ENCODE measurements around the gene SCNN1A. TPM values are rescaled to one million over a fixed set of nuclear protein-coding genes. Genes with fewer than 3 reads are reported as not detected.
A peak's percentile ranks its signal among the peaks of the same experiment; 100 is the strongest.

SCNN1A gene
- total RNA-seq, 1 experiment from 2014 or later: 2.9 TPM

DNA sequence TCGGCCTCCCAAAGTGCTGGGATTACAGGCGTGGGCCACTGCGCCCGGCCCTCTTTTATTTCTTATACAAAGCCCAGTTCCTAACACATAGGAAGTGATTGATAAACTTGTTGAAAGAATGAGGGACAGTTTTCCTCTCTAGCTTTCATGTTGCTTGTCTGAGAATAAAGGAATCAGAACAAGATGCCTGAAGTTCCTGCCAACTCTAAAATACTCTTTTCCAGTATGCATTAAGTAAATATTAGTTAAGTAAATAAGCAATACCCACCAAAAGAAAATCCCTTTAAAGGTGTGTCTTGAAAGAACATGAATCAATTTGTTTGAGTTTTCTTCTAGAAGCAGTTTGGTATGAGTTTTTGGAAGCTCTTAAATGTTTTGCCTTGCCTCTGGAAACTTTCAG is 45.0 kb upstream of the SCNN1A start:
- BruUV-seq (replicated peaks): no TSS peak
- POLR2A ChIA-PET (ENCODE audit: unreplicated experiment): no interaction called here
- Histone ChIP-seq H3K4me1 (ENCODE audit: insufficient read depth, low read length) (peaks cover 9% of the 10 kb centered on the region), H3K27me3 (ENCODE audit: low read length) (no peaks in the 10 kb centered on the region), H3K4me3 (ENCODE audit: low read length) (no peak overlapping the region), H2AFZ (ENCODE audit: low read length) (0 out of 2 replicates have a peak overlapping the region, but pooled peaks have one; percentile 17), H3K9me3 (ENCODE audit: low read length) (no peaks in the 10 kb centered on the region), H3K9ac (ENCODE audit: low read length) (no peak overlapping the region), H4K20me1 (ENCODE audit: low read length) (no peaks in the 10 kb centered on the region), H3K9me2 (replicated peaks; ENCODE audit: low read length) (no peaks in the 10 kb centered on the region), H3K27ac (ENCODE audit: low read length) (no peak overlapping the region), H3K79me2 (ENCODE audit: low read length) (no peaks in the 10 kb centered on the region), H3K36me3 (ENCODE audit: low read depth, low read length) (0 out of 2 replicates have a peak, but pooled peaks cover 3% of the 10 kb centered on the region), H3K4me2 (ENCODE audit: low read length) (0 out of 2 replicates have a peak overlapping the region, but pooled peaks have one; percentile 4), H3F3A (ENCODE audit: low read length, unreplicated experiment) (no peaks in the 10 kb centered on the region)
- intact Hi-C loops (cut with micrococcal nuclease): loop anchor here (5.0 kb wide), 2 partner anchors 112 to 137 kb away; partner anchors contain the start of genes GAPDH and IFFO1
- peak; percentile 43 for ATAC-seq
- CTCF ChIA-PET: interaction anchor here (1.0 kb wide), 1 partner anchor 45 kb away, joined by 3 read pairs; no protein-coding TSS in a partner anchor
- DNase-seq: peak; percentile 46
- no peak for TF ChIP-seq EZH2 (IDR thresholded peaks at IDR 0.05; ENCODE audit: low read length, unreplicated experiment)
- TF ChIP-seq EZH2phosphoT487 (IDR thresholded peaks at IDR 0.05; ENCODE audit: borderline replicate concordance, low read length): no peak
- TF ChIP-seq CTCF (conservative IDR thresholded peaks at IDR 0.05; ENCODE audit: low read depth, low read length): no peak

- no peak overlapping the region for H3K9ac ChIP-seq (ENCODE audit: low read length)
- H3K9me2 ChIP-seq (replicated peaks; ENCODE audit: low read length): no peaks in the 10 kb centered on the region
- no peaks in the 10 kb centered on the region for H3F3A ChIP-seq (ENCODE audit: low read length, unreplicated experiment)
- H3K79me2 ChIP-seq (ENCODE audit: low read length): no peaks in the 10 kb centered on the region
- H3K4me3 ChIP-seq (ENCODE audit: low read length): no peak overlapping the region
- H3K27me3 ChIP-seq (ENCODE audit: low read length): no peaks in the 10 kb centered on the region
- H3K27ac ChIP-seq (ENCODE audit: low read length): no peak overlapping the region
- no peaks in the 10 kb centered on the region for H3K9me3 ChIP-seq (ENCODE audit: low read length)
- intact Hi-C loops (cut with micrococcal nuclease): no loop called here
- DNase-seq: no peak
- TF ChIP-seq EZH2 (IDR thresholded peaks at IDR 0.05; ENCODE audit: low read length, unreplicated experiment) (no peak), EZH2phosphoT487 (IDR thresholded peaks at IDR 0.05; ENCODE audit: borderline replicate concordance, low read length) (no peak), CTCF (conservative IDR thresholded peaks at IDR 0.05; ENCODE audit: low read depth, low read length) (no peak)
- no peak overlapping the region for H2AFZ ChIP-seq (ENCODE audit: low read length)
- no TSS peak for BruUV-seq (replicated peaks)
- H3K4me2 ChIP-seq (ENCODE audit: low read length): no peak overlapping the region
- ATAC-seq: no peak
- 0 out of 2 replicates have a peak, but pooled peaks cover 3% of the 10 kb centered on the region for H3K36me3 ChIP-seq (ENCODE audit: low read depth, low read length)
- POLR2A ChIA-PET (ENCODE audit: unreplicated experiment): no interaction called here
- CTCF ChIA-PET: no interaction called here
- no peaks in the 10 kb centered on the region for H4K20me1 ChIP-seq (ENCODE audit: low read length)
- H3K4me1 ChIP-seq (ENCODE audit: insufficient read depth, low read length): peaks cover 13% of the 10 kb centered on the region
Measured at GRCh38 chr12:6418796-6419195, 43.4 kb upstream of the SCNN1A start.

GRCh38 chr12:6416596-6416995 is 41.2 kb upstream of the SCNN1A start:
- DNase-seq (no peak), ATAC-seq (no peak)
- no peaks in the 10 kb centered on the region for H3K79me2 ChIP-seq (ENCODE audit: low read length)
- H3K9ac ChIP-seq (ENCODE audit: low read length): no peak overlapping the region
- no TSS peak for BruUV-seq (replicated peaks)
- ChIA-PET CTCF (no interaction called here), POLR2A (ENCODE audit: unreplicated experiment) (no interaction called here)
- no peaks in the 10 kb centered on the region for H3K9me3 ChIP-seq (ENCODE audit: low read length)
- H3K27ac ChIP-seq (ENCODE audit: low read length): no peak overlapping the region
- no peak overlapping the region for H3K4me3 ChIP-seq (ENCODE audit: low read length)
- H2AFZ ChIP-seq (ENCODE audit: low read length): no peak overlapping the region
- 0 out of 2 replicates have a peak, but pooled peaks cover 3% of the 10 kb centered on the region for H3K36me3 ChIP-seq (ENCODE audit: low read depth, low read length)
- intact Hi-C loops (cut with micrococcal nuclease): no loop called here
- H3K27me3 ChIP-seq (ENCODE audit: low read length): no peaks in the 10 kb centered on the region
- no peaks in the 10 kb centered on the region for H4K20me1 ChIP-seq (ENCODE audit: low read length)
- H3K4me1 ChIP-seq (ENCODE audit: insufficient read depth, low read length): peaks cover 15% of the 10 kb centered on the region
- no peaks in the 10 kb centered on the region for H3K9me2 ChIP-seq (replicated peaks; ENCODE audit: low read length)
- H3F3A ChIP-seq (ENCODE audit: low read length, unreplicated experiment): no peaks in the 10 kb centered on the region
- TF ChIP-seq CTCF (conservative IDR thresholded peaks at IDR 0.05; ENCODE audit: low read depth, low read length) (no peak), EZH2 (IDR thresholded peaks at IDR 0.05; ENCODE audit: low read length, unreplicated experiment) (no peak), EZH2phosphoT487 (IDR thresholded peaks at IDR 0.05; ENCODE audit: borderline replicate concordance, low read length) (no peak)
- H3K4me2 ChIP-seq (ENCODE audit: low read length): no peak overlapping the region

All from PC-3 (cell line).